HepG2 (cell line): ENCODE results near the gene GMFB. TPM values are rescaled to one million over a fixed set of nuclear protein-coding genes. Genes with fewer than 3 reads are reported as not detected.
A peak's percentile ranks its signal among the peaks of the same experiment; 100 is the strongest.

Experiments used
- ARHGAP35 ChIP-seq: sonication (generic); formaldehyde crosslinking; IDR thresholded peaks from 2 replicates; pipeline ENCODE4 v1.9.0; 2022; ENCODE audit warnings: mild to moderate bottlenecking, inconsistent platforms, moderate library complexity, missing genetic modification reagents, borderline replicate concordance
- CBX5 ChIP-seq: sonication (generic); formaldehyde crosslinking; IDR thresholded peaks from 2 replicates; pipeline ENCODE4 v1.4.0; 2020; ENCODE audit warnings: missing genetic modification reagents, borderline replicate concordance
- CEBPG ChIP-seq: IDR thresholded peaks from 2 replicates; pipeline ENCODE4 v1.6.1; 2016
- CTCF ChIP-seq: sonication (generic); formaldehyde crosslinking; IDR thresholded peaks from 2 replicates; pipeline ENCODE4 v1.5.0; 2020; ENCODE audit warnings: mild to moderate bottlenecking, missing genetic modification reagents, moderate library complexity
- GABPA ChIP-seq, 2 experiments: IDR thresholded peaks; 2 replicates each; pipeline ENCODE4 v1.6.1; 2011 to 2016; ENCODE audit warnings: low read depth in 2 of 2, low read length in 1 of 2, missing biosample characterization in 1 of 2, missing genetic modification characterization in 1 of 2
- HNRNPLL ChIP-seq: fragments of 200-400 bp; formaldehyde crosslinking; IDR thresholded peaks from 2 replicates; pipeline ENCODE4 v1.6.1; 2017; ENCODE audit warnings: mild to moderate bottlenecking, low read depth, low read length; ENCODE audit not compliant: poor library complexity, severe bottlenecking
- NFKB2 ChIP-seq: sonication (generic); formaldehyde crosslinking; IDR thresholded peaks from 2 replicates; pipeline ENCODE4 v1.4.0; 2020; ENCODE audit warnings: missing genetic modification reagents, borderline replicate concordance
- NPAS2 ChIP-seq: sonication (generic); formaldehyde crosslinking; IDR thresholded peaks from 2 replicates; pipeline ENCODE4 v1.8.0; 2022; ENCODE audit warnings: mild to moderate bottlenecking, missing genetic modification reagents, borderline replicate concordance
- PHF20 ChIP-seq: sonication (generic); formaldehyde crosslinking; IDR thresholded peaks from 2 replicates; pipeline ENCODE4 v1.5.0; 2020; ENCODE audit warnings: mild to moderate bottlenecking, missing genetic modification reagents
- PHF5A ChIP-seq: IDR thresholded peaks from one replicate; pipeline ENCODE4 v1.6.1; 2018; ENCODE audit warnings: low read depth, missing genetic modification reagents; ENCODE audit not compliant: unreplicated experiment
- POLR2AphosphoS2 ChIP-seq: IDR thresholded peaks from 2 replicates; pipeline ENCODE4 v1.6.1; 2011; ENCODE audit warnings: low read depth, low read length, improper control_type of control experiment
- SMAD3 ChIP-seq: sonication (generic); formaldehyde crosslinking; IDR thresholded peaks from 2 replicates; pipeline ENCODE4 v1.4.0; 2020; ENCODE audit warnings: missing genetic modification reagents
- TMF1 ChIP-seq: sonication (generic); formaldehyde crosslinking; IDR thresholded peaks from 2 replicates; pipeline ENCODE4 v1.8.1; 2022; ENCODE audit warnings: low read depth, missing genetic modification reagents
- XRCC5 ChIP-seq: fragments of 200-400 bp; formaldehyde crosslinking; optimal IDR thresholded peaks from 2 replicates; pipeline ENCODE3; 2017; ENCODE audit warnings: mild to moderate bottlenecking, low read length
- ZFP82 ChIP-seq: sonication (generic); formaldehyde crosslinking; IDR thresholded peaks from 2 replicates; pipeline ENCODE4 v1.5.1; 2020; ENCODE audit warnings: mild to moderate bottlenecking, missing genetic modification reagents, borderline replicate concordance
- ZGPAT ChIP-seq: IDR thresholded peaks from 2 replicates; pipeline ENCODE4 v1.6.1; 2016; ENCODE audit warnings: mild to moderate bottlenecking
- ZNF12 ChIP-seq: sonication (generic); formaldehyde crosslinking; IDR thresholded peaks from 2 replicates; pipeline ENCODE4 v1.5.0; 2020; ENCODE audit warnings: missing genetic modification reagents
- ZNF3 ChIP-seq: IDR thresholded peaks from 2 replicates; pipeline ENCODE4 v1.7.0; 2017; ENCODE audit warnings: inconsistent platforms
- ZNF337 ChIP-seq: sonication (generic); formaldehyde crosslinking; IDR thresholded peaks from 2 replicates; pipeline ENCODE4 v1.5.1; 2020; ENCODE audit warnings: missing genetic modification reagents, low read depth, mild to moderate bottlenecking, borderline replicate concordance
- ZNF33B ChIP-seq: sonication (generic); formaldehyde crosslinking; IDR thresholded peaks from 2 replicates; pipeline ENCODE4 v1.5.1; 2020; ENCODE audit warnings: mild to moderate bottlenecking, missing genetic modification reagents
- ZNF564 ChIP-seq: sonication (generic); formaldehyde crosslinking; IDR thresholded peaks from 2 replicates; pipeline ENCODE4 v1.8.1; 2023; ENCODE audit warnings: mild to moderate bottlenecking, missing genetic modification reagents
- ZNF580 ChIP-seq: IDR thresholded peaks from 2 replicates; pipeline ENCODE4 v1.6.1; 2016; ENCODE audit warnings: low read depth, borderline replicate concordance
- ZNF674 ChIP-seq: sonication (generic); formaldehyde crosslinking; IDR thresholded peaks from 2 replicates; pipeline ENCODE4 v1.5.0; 2020; ENCODE audit warnings: low read depth, mild to moderate bottlenecking, missing genetic modification reagents
- ZNF816 ChIP-seq: sonication (generic); formaldehyde crosslinking; IDR thresholded peaks from 2 replicates; pipeline ENCODE4 v1.8.0; 2022; ENCODE audit warnings: missing genetic modification reagents, mild to moderate bottlenecking, borderline replicate concordance
- ZNF841 ChIP-seq: sonication (generic); formaldehyde crosslinking; IDR thresholded peaks from 2 replicates; pipeline ENCODE4 v1.8.1; 2023; ENCODE audit warnings: missing genetic modification reagents, borderline replicate concordance
- polyA plus RNA-seq, 8 experiments: library from polyadenylated mRNA; depleted of rRNA in 3 of 8; stranded (reverse) in 7 of 8; unstranded in 1 of 8; fragments of >200 nt; fragmentation: Illumina TruSeq in 4 of 8; extraction: Trizol in 4 of 8; gene quantifications; 2 replicates each; pipeline versions ENCODE4 v1.2.1 to v1.2.3, GENCODE V29; 2011 to 2016; ENCODE audit warnings: low read depth in 4 of 8, missing spikeins in 1 of 8, mixed read lengths in 1 of 8; ENCODE audit not compliant: insufficient read depth in 1 of 8
- total RNA-seq, 5 experiments: library from RNA; depleted of rRNA; stranded (reverse); fragments of >200 nt; fragmentation: Illumina TruSeq; extraction: Trizol; gene quantifications; 2 replicates each; pipeline ENCODE4 v1.2.3, GENCODE V29; 2016; ENCODE audit warnings: low read depth in 1 of 5
- TF ChIP-seq, protein P1 (sequence below): sonication (generic); formaldehyde crosslinking; IDR thresholded peaks from 2 replicates; pipeline ENCODE4 v1.9.0; 2021; ENCODE audit warnings: missing genetic modification reagents, mild to moderate bottlenecking, borderline replicate concordance
- TF ChIP-seq, protein P2 (sequence below): IDR thresholded peaks from 2 replicates; pipeline ENCODE4 v1.6.1; 2016

Gene GMFB
- total and polyA plus RNA-seq, 2 of the 13 experiments (the other 11 are each of a cell fraction or from before 2014, with no cell fraction given) = 17.3 to 68.2 TPM

GRCh38 chr14:54503486-54503885 lies 14.7 kb upstream of the GMFB start (continued):
- TF ChIP-seq, protein P1, sequence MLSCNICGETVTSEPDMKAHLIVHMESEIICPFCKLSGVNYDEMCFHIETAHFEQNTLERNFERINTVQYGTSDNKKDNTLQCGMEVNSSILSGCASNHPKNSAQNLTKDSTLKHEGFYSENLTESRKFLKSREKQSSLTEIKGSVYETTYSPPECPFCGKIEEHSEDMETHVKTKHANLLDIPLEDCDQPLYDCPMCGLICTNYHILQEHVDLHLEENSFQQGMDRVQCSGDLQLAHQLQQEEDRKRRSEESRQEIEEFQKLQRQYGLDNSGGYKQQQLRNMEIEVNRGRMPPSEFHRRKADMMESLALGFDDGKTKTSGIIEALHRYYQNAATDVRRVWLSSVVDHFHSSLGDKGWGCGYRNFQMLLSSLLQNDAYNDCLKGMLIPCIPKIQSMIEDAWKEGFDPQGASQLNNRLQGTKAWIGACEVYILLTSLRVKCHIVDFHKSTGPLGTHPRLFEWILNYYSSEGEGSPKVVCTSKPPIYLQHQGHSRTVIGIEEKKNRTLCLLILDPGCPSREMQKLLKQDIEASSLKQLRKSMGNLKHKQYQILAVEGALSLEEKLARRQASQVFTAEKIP (CRISPR knock-in tag) = no peak
- TF ChIP-seq NPAS2 = no peak
- no peak for TF ChIP-seq CBX5 (CRISPR knock-in tag)
- TF ChIP-seq ZNF12 (CRISPR knock-in tag) = no peak
- no peak for TF ChIP-seq POLR2AphosphoS2
- TF ChIP-seq ZGPAT (CRISPR knock-in tag) = 0 out of 2 replicates have a peak, but pooled peaks have one; percentile 18
- no peak for TF ChIP-seq PHF20 (CRISPR knock-in tag)
- peak; percentile 64 for TF ChIP-seq CTCF (CRISPR knock-in tag)
- no peak for TF ChIP-seq ZNF564 (CRISPR knock-in tag)
- TF ChIP-seq ZNF674 = no peak
- no peak for TF ChIP-seq XRCC5
- no peak for TF ChIP-seq ZFP82 (CRISPR knock-in tag)
- no peak for TF ChIP-seq ZNF337 (CRISPR knock-in tag)
- TF ChIP-seq NFKB2 (CRISPR knock-in tag) = no peak
- TF ChIP-seq PHF5A = no peak
- no peak for TF ChIP-seq SMAD3 (CRISPR knock-in tag)
- TF ChIP-seq GABPA (IDR thresholded peaks at IDR 0.05; ENCODE audit: low read depth, low read length) = no peak
- TF ChIP-seq GABPA (CRISPR knock-in tag; IDR thresholded peaks at IDR 0.05; ENCODE audit: low read depth) = 0 out of 2 replicates have a peak, but pooled peaks have one; percentile 39
- TF ChIP-seq ZNF3 (CRISPR knock-in tag) = no peak
- no peak for TF ChIP-seq TMF1 (CRISPR knock-in tag)
- no peak for TF ChIP-seq HNRNPLL
- TF ChIP-seq, protein P2, sequence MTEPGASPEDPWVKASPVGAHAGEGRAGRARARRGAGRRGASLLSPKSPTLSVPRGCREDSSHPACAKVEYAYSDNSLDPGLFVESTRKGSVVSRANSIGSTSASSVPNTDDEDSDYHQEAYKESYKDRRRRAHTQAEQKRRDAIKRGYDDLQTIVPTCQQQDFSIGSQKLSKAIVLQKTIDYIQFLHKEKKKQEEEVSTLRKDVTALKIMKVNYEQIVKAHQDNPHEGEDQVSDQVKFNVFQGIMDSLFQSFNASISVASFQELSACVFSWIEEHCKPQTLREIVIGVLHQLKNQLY (CRISPR knock-in tag) = no peak
- TF ChIP-seq ARHGAP35 (CRISPR knock-in tag) = no peak
- TF ChIP-seq CEBPG (CRISPR knock-in tag) = peak; percentile 44; the same call in 1 of the 2 replicates
- no peak for TF ChIP-seq ZNF33B
- no peak for TF ChIP-seq ZNF816 (CRISPR knock-in tag)
- TF ChIP-seq ZNF841 (CRISPR knock-in tag) = no peak
- no peak for TF ChIP-seq ZNF580
